DND-41 (cell line): ENCODE results near the gene ZMIZ1.

Experiments used
- ATAC-seq: fragments of 200-7000 bp; cut with Tn5 transposase; 3 replicates; pipeline ENCODE4 v1.9.1; 2021; ENCODE audit warnings: low read depth; ENCODE audit not compliant: insufficient read depth
- DNase-seq: peaks from one replicate; pipeline ENCODE4 v3.0.0-alpha.2; 2020
- H2AFZ ChIP-seq: 2 replicates; pipeline ENCODE4 v1.6.0; 2012; ENCODE audit warnings: low read depth, low read length
- H3K27ac ChIP-seq: 2 replicates; pipeline ENCODE4 v1.5.1; 2012; ENCODE audit warnings: low read length, inconsistent platforms
- H3K27me3 ChIP-seq: fragments of 200-600 bp; sonication (generic); 2 replicates; pipeline ENCODE4 v1.6.0; 2012; ENCODE audit warnings: low read length, mild to moderate bottlenecking, inconsistent platforms; ENCODE audit not compliant: insufficient read depth, poor library complexity
- H3K36me3 ChIP-seq: 2 replicates; pipeline ENCODE4 v1.5.1; 2012; ENCODE audit warnings: low read length, inconsistent platforms; ENCODE audit not compliant: insufficient read depth
- H3K4me1 ChIP-seq: 2 replicates; pipeline ENCODE4 v1.5.1; 2012; ENCODE audit warnings: mild to moderate bottlenecking, low read length; ENCODE audit not compliant: insufficient read depth
- H3K4me2 ChIP-seq: 2 replicates; pipeline ENCODE4 v1.6.0; 2012; ENCODE audit warnings: mild to moderate bottlenecking, moderate library complexity, low read length, inconsistent platforms; ENCODE audit not compliant: insufficient read depth
- H3K4me3 ChIP-seq, 2 experiments: fragments of 200-600 bp in 1 of 2; shearing (Covaris generic) in 1 of 2; 2 replicates each; pipeline ENCODE4 v1.5.1; 2012 to 2016; ENCODE audit warnings: inconsistent platforms in 2 of 2, low read length in 2 of 2, mild to moderate bottlenecking in 2 of 2, low read depth in 1 of 2, moderate library complexity in 1 of 2
- H3K79me2 ChIP-seq: 2 replicates; pipeline ENCODE4 v1.6.0; 2012; ENCODE audit warnings: low read length, inconsistent platforms; ENCODE audit not compliant: insufficient read depth
- H3K9ac ChIP-seq: 2 replicates; pipeline ENCODE4 v1.6.0; 2012; ENCODE audit warnings: low read depth, mild to moderate bottlenecking, inconsistent platforms, low read length, moderate library complexity
- H3K9me3 ChIP-seq: 2 replicates; pipeline ENCODE4 v1.5.1; 2012; ENCODE audit warnings: low read length, moderate library complexity, mild to moderate bottlenecking, inconsistent platforms; ENCODE audit not compliant: insufficient read depth, severe bottlenecking
- H4K20me1 ChIP-seq: 2 replicates; pipeline ENCODE4 v1.6.0; 2012; ENCODE audit warnings: low read length; ENCODE audit not compliant: insufficient read depth
- EZH2 ChIP-seq: IDR thresholded peaks from 3 replicates; pipeline ENCODE4 v1.6.1; 2012; ENCODE audit warnings: borderline replicate concordance, low read depth, mild to moderate bottlenecking, moderate library complexity, low read length, inconsistent platforms; ENCODE audit not compliant: severe bottlenecking
- TF ChIP-seq, protein P1 (sequence below): IDR thresholded peaks from 2 replicates; pipeline ENCODE4 v1.5.1; 2012; ENCODE audit warnings: borderline replicate concordance, low read length, moderate library complexity, mild to moderate bottlenecking; ENCODE audit not compliant: poor library complexity, severe bottlenecking; ENCODE audit errors: extremely low read depth

The ZMIZ1 gene

GRCh38 chr10:79252971-79253370 is 184.2 kb downstream of the ZMIZ1 start:
- Histone ChIP-seq H3K4me1 (no peaks in the 10 kb centered on the region), H3K9ac (no peak overlapping the region), H3K79me2 (no peaks in the 10 kb centered on the region), H3K4me2 (no peak overlapping the region), H3K36me3 (peaks cover 8% of the 10 kb centered on the region), H3K4me3 (no peak overlapping the region), H4K20me1 (peaks cover 76% of the 10 kb centered on the region), H3K27ac (no peak overlapping the region), H2AFZ (no peak overlapping the region), H3K9me3 (no peaks in the 10 kb centered on the region), H3K27me3 (no peaks in the 10 kb centered on the region)
- ATAC-seq: no peak
- no peak for TF ChIP-seq EZH2
- TF ChIP-seq, protein P1, sequence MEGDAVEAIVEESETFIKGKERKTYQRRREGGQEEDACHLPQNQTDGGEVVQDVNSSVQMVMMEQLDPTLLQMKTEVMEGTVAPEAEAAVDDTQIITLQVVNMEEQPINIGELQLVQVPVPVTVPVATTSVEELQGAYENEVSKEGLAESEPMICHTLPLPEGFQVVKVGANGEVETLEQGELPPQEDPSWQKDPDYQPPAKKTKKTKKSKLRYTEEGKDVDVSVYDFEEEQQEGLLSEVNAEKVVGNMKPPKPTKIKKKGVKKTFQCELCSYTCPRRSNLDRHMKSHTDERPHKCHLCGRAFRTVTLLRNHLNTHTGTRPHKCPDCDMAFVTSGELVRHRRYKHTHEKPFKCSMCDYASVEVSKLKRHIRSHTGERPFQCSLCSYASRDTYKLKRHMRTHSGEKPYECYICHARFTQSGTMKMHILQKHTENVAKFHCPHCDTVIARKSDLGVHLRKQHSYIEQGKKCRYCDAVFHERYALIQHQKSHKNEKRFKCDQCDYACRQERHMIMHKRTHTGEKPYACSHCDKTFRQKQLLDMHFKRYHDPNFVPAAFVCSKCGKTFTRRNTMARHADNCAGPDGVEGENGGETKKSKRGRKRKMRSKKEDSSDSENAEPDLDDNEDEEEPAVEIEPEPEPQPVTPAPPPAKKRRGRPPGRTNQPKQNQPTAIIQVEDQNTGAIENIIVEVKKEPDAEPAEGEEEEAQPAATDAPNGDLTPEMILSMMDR: no peak
- no peak for DNase-seq

- peaks cover 74% of the 10 kb centered on the region for H4K20me1 ChIP-seq
- no peak overlapping the region for H3K4me3 ChIP-seq
- peaks cover 8% of the 10 kb centered on the region for H3K36me3 ChIP-seq
- no peak for TF ChIP-seq EZH2
- TF ChIP-seq, protein P1: no peak
- no peak overlapping the region for H2AFZ ChIP-seq
- H3K4me2 ChIP-seq: no peak overlapping the region
- H3K9ac ChIP-seq: no peak overlapping the region
- H3K9me3 ChIP-seq: no peaks in the 10 kb centered on the region
- no peaks in the 10 kb centered on the region for H3K4me1 ChIP-seq
- DNase-seq (no peak), ATAC-seq (no peak)
- H3K27me3 ChIP-seq: no peaks in the 10 kb centered on the region
- no peaks in the 10 kb centered on the region for H3K79me2 ChIP-seq
- H3K27ac ChIP-seq: no peak overlapping the region
Measured at GRCh38 chr10:79253704-79254103, 184.9 kb downstream of the ZMIZ1 start.

- H3K27ac ChIP-seq: no peak overlapping the region
- H3K9ac ChIP-seq: no peak overlapping the region
- H3K36me3 ChIP-seq: peaks cover 8% of the 10 kb centered on the region
- no peak for DNase-seq
- H3K4me2 ChIP-seq: no peak overlapping the region
- H3K79me2 ChIP-seq: no peaks in the 10 kb centered on the region
- no peaks in the 10 kb centered on the region for H3K9me3 ChIP-seq
- no peak for ATAC-seq
- no peak overlapping the region for H2AFZ ChIP-seq
- no peaks in the 10 kb centered on the region for H3K4me1 ChIP-seq
- no peak overlapping the region for H3K4me3 ChIP-seq
- H3K27me3 ChIP-seq: no peaks in the 10 kb centered on the region
- TF ChIP-seq, protein P1: no peak
- no peak for TF ChIP-seq EZH2
- H4K20me1 ChIP-seq: peaks cover 74% of the 10 kb centered on the region
Measured at GRCh38 chr10:79254333-79255006, 185.7 kb downstream of the ZMIZ1 start.

DNA sequence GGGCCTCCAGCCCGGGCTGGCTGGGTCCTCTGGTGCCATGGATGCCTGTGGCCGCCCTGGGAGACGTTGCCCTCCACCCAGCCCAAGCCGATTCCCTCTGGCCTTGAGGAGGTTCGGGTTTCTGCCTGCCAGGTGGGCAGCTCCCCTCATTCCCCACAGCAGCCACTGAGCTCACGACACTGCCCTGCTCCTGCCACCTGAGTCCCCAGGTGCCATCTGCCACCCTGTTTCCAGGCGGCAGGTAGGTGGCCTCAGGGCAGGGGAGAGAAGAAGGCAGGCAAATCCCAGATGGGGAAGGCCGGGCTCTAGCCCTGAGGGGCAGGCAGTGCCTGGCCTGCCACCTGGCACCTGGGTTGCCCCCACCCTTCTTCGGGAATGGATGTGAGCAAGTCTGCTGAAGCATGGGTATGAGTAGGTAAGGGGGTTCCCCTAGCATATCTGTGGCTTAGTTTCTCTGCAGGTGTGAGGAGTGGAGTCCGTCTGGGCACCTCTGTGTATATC is 186.3 kb downstream of the ZMIZ1 start:
- no peaks in the 10 kb centered on the region for H3K4me1 ChIP-seq
- H3K9me3 ChIP-seq: no peaks in the 10 kb centered on the region
- TF ChIP-seq, protein P1: no peak
- no peak for TF ChIP-seq EZH2
- no peaks in the 10 kb centered on the region for H3K79me2 ChIP-seq
- DNase-seq (no peak), ATAC-seq (no peak)
- H3K27me3 ChIP-seq: no peaks in the 10 kb centered on the region
- no peak overlapping the region for H2AFZ ChIP-seq
- H3K36me3 ChIP-seq: peaks cover 8% of the 10 kb centered on the region
- H3K9ac ChIP-seq: no peak overlapping the region
- peaks cover 73% of the 10 kb centered on the region for H4K20me1 ChIP-seq
- no peak overlapping the region for H3K27ac ChIP-seq
- no peak overlapping the region for H3K4me3 ChIP-seq
- H3K4me2 ChIP-seq: no peak overlapping the region
